MCF 10A (cell line): ENCODE data around the gene PRR35. TPM values are rescaled to one million over a fixed set of nuclear protein-coding genes. Genes with fewer than 3 reads are reported as not detected.

Experiments
- BruUV-seq: library from RNA; stranded (reverse); fragments of 400-500 nt; replicated peaks from 2 replicates; lab custom pipeline; 2021; lab: Mats Ljungman, UMichigan
- CTCF ChIA-PET: fragments of 300-600 bp; sonication (Branson Sonifier 250); formaldehyde crosslinking; extraction: SDS; loops from one replicate; lab custom pipeline; 2021; ENCODE audit warnings: antibody characterized with exemption, inconsistent platforms; lab: Yijun Ruan, JAX
- POLR2A ChIA-PET: fragments of 300-600, 350-650 bp; sonication (Branson Sonifier 250); formaldehyde crosslinking; extraction: SDS; loops from one replicate; lab custom pipeline; 2020; ENCODE audit warnings: antibody characterized with exemption, inconsistent platforms; lab: Yijun Ruan, JAX
- DNase-seq: peaks from one replicate; pipeline ENCODE4 v3.0.0-alpha.2; 2018; ENCODE audit not compliant: unreplicated experiment
- H3K27ac Mint-ChIP-seq: one replicate; pipeline ENCODE4 v1.8.0; 2022; ENCODE audit warnings: mild to moderate bottlenecking, low read depth, mixed read lengths; ENCODE audit not compliant: unreplicated experiment
- H3K27me3 Mint-ChIP-seq: one replicate; pipeline ENCODE4 v1.8.0; 2022; ENCODE audit warnings: mixed read lengths; ENCODE audit not compliant: insufficient read depth, unreplicated experiment
- H3K36me3 Mint-ChIP-seq: one replicate; pipeline ENCODE4 v1.8.0; 2022; ENCODE audit warnings: mild to moderate bottlenecking, moderate library complexity, mixed read lengths; ENCODE audit not compliant: insufficient read depth, unreplicated experiment
- H3K4me1 Mint-ChIP-seq: one replicate; pipeline ENCODE4 v1.8.0; 2022; ENCODE audit warnings: mixed read lengths; ENCODE audit not compliant: insufficient read depth, unreplicated experiment
- H3K4me3 Mint-ChIP-seq: one replicate; pipeline ENCODE4 v1.8.0; 2022; ENCODE audit warnings: mild to moderate bottlenecking, moderate library complexity, mixed read lengths; ENCODE audit not compliant: unreplicated experiment
- H3K9me3 Mint-ChIP-seq: one replicate; pipeline ENCODE4 v1.8.0; 2022; ENCODE audit warnings: mixed read lengths; ENCODE audit not compliant: unreplicated experiment
- CTCF ChIP-seq: fragments of 200-600 bp; IDR thresholded peaks from one replicate; pipeline ENCODE4 v1.8.0; 2022; ENCODE audit warnings: antibody characterized with exemption, mild to moderate bottlenecking; ENCODE audit not compliant: unreplicated experiment
- intact Hi-C: fragments of 100-400 bp; cut with micrococcal nuclease; formaldehyde crosslinking; loops from 2 replicates; pipeline ENCODE4 v1.14.1; 2022
- total RNA-seq: library from RNA; stranded (reverse); gene quantifications from 2 replicates; pipeline ENCODE4 v1.2.3, GENCODE V29; 2022

PRR35 gene
- total RNA-seq, 1 experiment from 2014 or later = not detected

- no TSS peak for BruUV-seq
- no peak for DNase-seq
- Mint-ChIP-seq H3K27me3 (no peaks in the 10 kb centered on the region), H3K4me1 (no peaks in the 10 kb centered on the region), H3K9me3 (no peaks in the 10 kb centered on the region), H3K36me3 (no peaks in the 10 kb centered on the region), H3K4me3 (no peak overlapping the region), H3K27ac (no peak overlapping the region)
- ChIA-PET CTCF (interaction anchor here (0.7 kb wide), 1 partner anchor 25 kb away, joined by 3 read pairs; no protein-coding TSS in a partner anchor), POLR2A (no interaction called here)
- TF ChIP-seq CTCF = no peak
- intact Hi-C loops = no loop called here
Observed at GRCh38 chr16:555528-556473, 4.4 kb upstream of the PRR35 start.

GRCh38 chr16:556474-557173, 3.6 kb upstream of the PRR35 start:
- Mint-ChIP-seq H3K27ac (no peak overlapping the region), H3K36me3 (no peaks in the 10 kb centered on the region), H3K9me3 (no peaks in the 10 kb centered on the region), H3K4me1 (no peaks in the 10 kb centered on the region), H3K27me3 (no peaks in the 10 kb centered on the region), H3K4me3 (no peak overlapping the region)
- intact Hi-C loops = no loop called here
- ChIA-PET POLR2A (no interaction called here), CTCF (no interaction called here)
- DNase-seq = no peak
- no peak for TF ChIP-seq CTCF
- no TSS peak for BruUV-seq

- H3K27ac Mint-ChIP-seq = no peak overlapping the region
- TF ChIP-seq CTCF = no peak
- BruUV-seq = no TSS peak
- H3K36me3 Mint-ChIP-seq = no peaks in the 10 kb centered on the region
- no peaks in the 10 kb centered on the region for H3K4me1 Mint-ChIP-seq
- DNase-seq = no peak
- ChIA-PET POLR2A (interaction anchor here (0.6 kb wide), 1 partner anchor 470 kb away, joined by 3 read pairs; no protein-coding TSS in a partner anchor), CTCF (no interaction called here)
- H3K27me3 Mint-ChIP-seq = no peaks in the 10 kb centered on the region
- H3K9me3 Mint-ChIP-seq = no peaks in the 10 kb centered on the region
- no peak overlapping the region for H3K4me3 Mint-ChIP-seq
- intact Hi-C loops = no loop called here
Observed at GRCh38 chr16:557463-558297, 2.5 kb upstream of the PRR35 start.
